ENCODE data around the gene ASRGL1. TPM values are rescaled to one million over a fixed set of nuclear protein-coding genes. Genes with fewer than 3 reads are reported as not detected.

Gene ASRGL1
- total RNA-seq, 2 donors from 2014 or later: 27.6 to 93.0 TPM

DNA sequence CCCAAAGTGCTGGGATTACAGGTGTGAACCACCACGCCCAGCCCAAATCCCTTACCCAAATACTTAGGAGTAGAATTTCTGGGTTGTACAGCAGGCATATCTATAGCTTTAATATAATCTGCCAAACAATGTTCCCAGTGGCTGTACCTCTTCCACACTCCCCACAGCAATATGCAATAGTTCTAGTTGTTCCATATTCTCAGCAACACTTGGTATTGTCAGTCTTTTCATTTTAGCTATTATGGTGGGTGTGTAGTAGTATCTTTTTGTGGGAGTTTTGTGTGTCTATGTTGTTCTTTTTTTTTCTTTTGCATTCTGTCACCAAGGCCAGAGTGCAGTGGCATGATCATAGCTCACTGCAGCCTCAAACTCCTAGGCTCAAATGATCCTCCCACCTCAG, 100.4 kb downstream of the ASRGL1 start:
- H3K9me3 ChIP-seq: no peaks in the 10 kb centered on the region
- intact Hi-C loops (cut with DNase I): no loop called here
- H3K36me3 ChIP-seq: no peaks in the 10 kb centered on the region
- peaks cover 6% of the 10 kb centered on the region for H3K4me1 ChIP-seq (replicated peaks)
- no peaks in the 10 kb centered on the region for H3K27me3 ChIP-seq (replicated peaks; ENCODE audit: insufficient read depth)
- WGBS: 100% methylated on average over 1 of the region's 1 CpG
- no peak overlapping the region for H3K4me3 ChIP-seq
- TF ChIP-seq POLR2A (IDR thresholded peaks at IDR 0.05) (no peak), POLR2AphosphoS5 (IDR thresholded peaks at IDR 0.05) (no peak)
- TF ChIP-seq, protein P1, sequence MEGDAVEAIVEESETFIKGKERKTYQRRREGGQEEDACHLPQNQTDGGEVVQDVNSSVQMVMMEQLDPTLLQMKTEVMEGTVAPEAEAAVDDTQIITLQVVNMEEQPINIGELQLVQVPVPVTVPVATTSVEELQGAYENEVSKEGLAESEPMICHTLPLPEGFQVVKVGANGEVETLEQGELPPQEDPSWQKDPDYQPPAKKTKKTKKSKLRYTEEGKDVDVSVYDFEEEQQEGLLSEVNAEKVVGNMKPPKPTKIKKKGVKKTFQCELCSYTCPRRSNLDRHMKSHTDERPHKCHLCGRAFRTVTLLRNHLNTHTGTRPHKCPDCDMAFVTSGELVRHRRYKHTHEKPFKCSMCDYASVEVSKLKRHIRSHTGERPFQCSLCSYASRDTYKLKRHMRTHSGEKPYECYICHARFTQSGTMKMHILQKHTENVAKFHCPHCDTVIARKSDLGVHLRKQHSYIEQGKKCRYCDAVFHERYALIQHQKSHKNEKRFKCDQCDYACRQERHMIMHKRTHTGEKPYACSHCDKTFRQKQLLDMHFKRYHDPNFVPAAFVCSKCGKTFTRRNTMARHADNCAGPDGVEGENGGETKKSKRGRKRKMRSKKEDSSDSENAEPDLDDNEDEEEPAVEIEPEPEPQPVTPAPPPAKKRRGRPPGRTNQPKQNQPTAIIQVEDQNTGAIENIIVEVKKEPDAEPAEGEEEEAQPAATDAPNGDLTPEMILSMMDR (IDR thresholded peaks at IDR 0.05): no peak
- no peak overlapping the region for H3K27ac ChIP-seq
- no peak for DNase-seq (ENCODE audit: low spot score)

DNA sequence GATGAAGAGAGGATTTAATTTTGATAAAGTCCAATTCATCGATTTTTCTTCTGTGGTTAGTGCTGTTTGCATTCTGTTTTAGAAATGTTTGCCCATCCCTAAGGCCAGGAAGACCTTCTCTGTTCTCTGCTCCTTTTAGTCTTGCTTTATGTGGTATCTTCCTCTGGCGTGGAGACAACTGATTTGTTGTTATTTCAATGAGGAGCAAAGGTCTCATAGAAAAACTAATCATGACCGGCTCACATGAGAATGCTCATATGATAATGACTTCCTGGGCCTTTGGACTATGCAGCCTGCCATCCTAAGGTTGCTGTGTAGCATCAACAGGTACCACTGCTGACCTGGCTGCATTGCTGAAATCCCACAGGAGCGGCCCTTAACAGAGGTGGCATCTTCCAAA, 101.4 kb downstream of the ASRGL1 start:
- intact Hi-C loops (cut with DNase I): no loop called here
- WGBS: 79% methylated on average over 4 of the region's 4 CpGs

DNA sequence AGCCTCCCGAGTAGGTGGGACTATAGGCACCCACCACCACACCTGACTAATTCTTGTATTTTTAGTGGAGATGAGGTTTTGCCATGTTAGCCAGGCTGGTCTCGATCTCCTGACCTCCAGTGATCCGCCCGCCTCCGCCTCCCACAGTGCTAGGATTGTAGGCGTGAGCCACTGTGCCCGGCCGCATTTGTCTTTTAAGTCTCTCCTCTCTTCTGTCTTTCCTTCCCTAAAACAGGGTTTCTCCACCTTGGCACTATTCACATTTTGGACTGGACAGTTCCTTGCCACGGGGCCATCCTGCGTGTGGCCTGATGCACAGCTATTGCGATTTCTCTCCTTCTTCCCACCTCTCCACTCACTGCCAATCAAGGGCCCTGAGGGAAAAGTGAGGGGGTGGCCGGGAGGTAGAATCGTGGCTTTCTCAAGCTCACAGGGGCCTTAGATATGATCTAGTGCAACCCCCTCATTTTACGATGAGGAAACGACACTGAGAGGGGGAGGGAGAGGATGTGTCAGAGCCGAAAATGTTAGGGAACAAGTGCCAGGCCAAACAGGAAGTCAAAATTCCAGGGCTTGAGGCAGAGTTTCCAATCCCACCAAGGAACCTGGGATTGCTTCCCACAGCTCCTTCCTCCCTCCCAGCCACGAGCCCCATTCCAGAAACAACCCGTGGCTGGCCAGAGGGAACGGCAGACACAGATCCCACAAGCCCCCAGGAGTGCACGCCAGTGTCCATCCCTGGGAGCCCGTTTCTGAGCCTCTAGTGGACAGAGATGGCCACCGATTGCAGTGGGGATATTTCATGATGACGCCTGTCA, 102.7 kb downstream of the ASRGL1 start:
- no peaks in the 10 kb centered on the region for H3K9me3 ChIP-seq
- intact Hi-C loops (cut with DNase I): no loop called here
- no peak overlapping the region for H3K4me3 ChIP-seq
- WGBS: 34% methylated on average over 23 of the region's 23 CpGs
- H3K4me1 ChIP-seq (replicated peaks): no peaks in the 10 kb centered on the region
- no peaks in the 10 kb centered on the region for H3K27me3 ChIP-seq (replicated peaks; ENCODE audit: insufficient read depth)
- H3K36me3 ChIP-seq: no peaks in the 10 kb centered on the region
- H3K27ac ChIP-seq: peak overlapping the region; percentile 45 to 51
- TF ChIP-seq POLR2AphosphoS5 (IDR thresholded peaks at IDR 0.05): no peak
- TF ChIP-seq, protein P1 (IDR thresholded peaks at IDR 0.05): no peak
- no peak for TF ChIP-seq POLR2A (IDR thresholded peaks at IDR 0.05)
- DNase-seq (ENCODE audit: low spot score): no peak

More for the DNA sequence above, 101.4 kb downstream of the ASRGL1 start:
- Histone ChIP-seq H3K4me3 (no peak overlapping the region), H3K27ac (no peak overlapping the region), H3K4me1 (replicated peaks) (peaks cover 1% of the 10 kb centered on the region), H3K9me3 (no peaks in the 10 kb centered on the region), H3K27me3 (replicated peaks; ENCODE audit: insufficient read depth) (no peaks in the 10 kb centered on the region), H3K36me3 (no peaks in the 10 kb centered on the region)
- DNase-seq (ENCODE audit: low spot score): no peak
- no peak for TF ChIP-seq POLR2A (IDR thresholded peaks at IDR 0.05)
- TF ChIP-seq, protein P1 (IDR thresholded peaks at IDR 0.05): no peak
- no peak for TF ChIP-seq POLR2AphosphoS5 (IDR thresholded peaks at IDR 0.05)

Other genes starting within 250 kb of the ASRGL1 start
- gene INCENP, start 213.4 kb upstream of the ASRGL1 start, total RNA-seq: 10 to 100 TPM; 10.3 to 33.7 TPM
- not detected for gene SCGB1D1, start 147.2 kb upstream of the ASRGL1 start, total RNA-seq
- gene SCGB2A1, start 128.8 kb upstream of the ASRGL1 start, total RNA-seq: 10 to 100 TPM in 1 of 2 donors, 1 to 10 TPM in 1; 5.1 to 12.4 TPM
- 10 to 100 TPM in 1 of 2 donors, not detected in 1; 40.5 TPM for gene SCGB1D2, start 95.2 kb upstream of the ASRGL1 start, total RNA-seq
- not detected for gene SCGB2A2, start 67.3 kb upstream of the ASRGL1 start, total RNA-seq
- not detected for gene SCGB1D4, start 38.4 kb upstream of the ASRGL1 start, total RNA-seq
- 100 to 1,000 TPM in 1 of 2 donors, 1 to 10 TPM in 1; 6.8 to 203 TPM for gene SCGB1A1, start 81.6 kb downstream of the ASRGL1 start, total RNA-seq
- 100 to 1,000 TPM; 367 to 434 TPM for gene AHNAK, start 209.4 kb downstream of the ASRGL1 start, total RNA-seq
- gene EEF1G, start 236.4 kb downstream of the ASRGL1 start, total RNA-seq: 1,000 to 10,000 TPM; 1,254 to 2,389 TPM